ENCODE data around the gene HBEGF.
A peak's percentile ranks its signal among the peaks of the same experiment; 100 is the strongest.

HBEGF gene, protein sequence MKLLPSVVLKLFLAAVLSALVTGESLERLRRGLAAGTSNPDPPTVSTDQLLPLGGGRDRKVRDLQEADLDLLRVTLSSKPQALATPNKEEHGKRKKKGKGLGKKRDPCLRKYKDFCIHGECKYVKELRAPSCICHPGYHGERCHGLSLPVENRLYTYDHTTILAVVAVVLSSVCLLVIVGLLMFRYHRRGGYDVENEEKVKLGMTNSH

DNA sequence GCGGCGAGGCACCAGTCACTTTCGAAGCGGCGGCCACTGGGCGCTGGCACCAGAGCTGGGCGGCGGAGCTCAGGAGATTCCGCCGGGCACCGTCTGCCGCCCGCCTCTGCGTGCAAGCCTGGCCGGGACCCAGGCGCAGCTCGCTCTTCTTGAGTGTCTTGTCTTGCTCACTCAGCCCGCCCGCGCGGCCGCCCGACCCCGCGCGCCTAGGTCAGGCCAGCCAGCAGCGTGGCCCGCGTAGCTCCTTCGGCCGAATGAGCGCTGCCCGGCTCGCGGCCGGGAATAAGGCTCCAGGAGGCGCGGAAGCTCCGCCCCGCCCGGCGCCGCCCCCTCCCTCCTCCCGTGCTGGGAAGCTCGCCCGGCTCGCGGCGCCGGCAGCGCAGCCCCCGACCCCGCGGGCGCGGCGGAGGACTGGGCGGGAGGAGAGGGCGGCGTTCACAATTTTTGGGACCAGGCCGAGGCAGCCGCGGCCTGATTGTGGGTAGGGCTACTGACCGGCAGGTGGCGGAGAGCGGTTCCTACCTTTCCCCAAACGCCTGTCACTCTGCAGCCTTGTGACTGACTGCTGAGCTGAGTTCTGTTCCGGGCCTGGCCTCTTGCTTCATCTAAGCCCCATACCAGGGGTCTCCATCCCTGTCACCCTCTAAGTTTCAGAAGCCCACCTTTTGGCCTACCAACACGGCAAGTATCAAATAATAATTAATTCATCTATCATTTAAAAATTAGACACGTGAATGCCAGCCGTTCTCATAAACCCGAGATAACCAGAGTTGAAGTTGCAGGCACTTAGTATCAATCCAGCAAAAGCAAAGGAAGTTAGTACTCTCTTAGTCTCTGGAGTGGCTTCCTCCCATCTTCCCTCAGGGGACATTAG, at the start of gene HBEGF:
Gene HBEGF (minus strand): TSS at position 256 of the 874 bp plus-strand sequence. CDS start 275 bp downstream, outside the sequence.
- peaks cover 11% of the 10 kb centered on the region for H3K27me3 ChIP-seq (ENCODE audit: insufficient read depth, low read depth, severe bottlenecking)
- 0 out of 2 replicates have a peak within 1 kb of the TSS, but pooled peaks have one; percentile 43 for H3K27ac ChIP-seq
- H3K9me3 ChIP-seq (ENCODE audit: severe bottlenecking): no peaks in the 10 kb centered on the region
- peak within 1 kb of the TSS; percentile 58 for H3K4me3 ChIP-seq (ENCODE audit: low read depth, low read length)
- peak; percentile 81 for DNase-seq
- TF ChIP-seq, protein P1, sequence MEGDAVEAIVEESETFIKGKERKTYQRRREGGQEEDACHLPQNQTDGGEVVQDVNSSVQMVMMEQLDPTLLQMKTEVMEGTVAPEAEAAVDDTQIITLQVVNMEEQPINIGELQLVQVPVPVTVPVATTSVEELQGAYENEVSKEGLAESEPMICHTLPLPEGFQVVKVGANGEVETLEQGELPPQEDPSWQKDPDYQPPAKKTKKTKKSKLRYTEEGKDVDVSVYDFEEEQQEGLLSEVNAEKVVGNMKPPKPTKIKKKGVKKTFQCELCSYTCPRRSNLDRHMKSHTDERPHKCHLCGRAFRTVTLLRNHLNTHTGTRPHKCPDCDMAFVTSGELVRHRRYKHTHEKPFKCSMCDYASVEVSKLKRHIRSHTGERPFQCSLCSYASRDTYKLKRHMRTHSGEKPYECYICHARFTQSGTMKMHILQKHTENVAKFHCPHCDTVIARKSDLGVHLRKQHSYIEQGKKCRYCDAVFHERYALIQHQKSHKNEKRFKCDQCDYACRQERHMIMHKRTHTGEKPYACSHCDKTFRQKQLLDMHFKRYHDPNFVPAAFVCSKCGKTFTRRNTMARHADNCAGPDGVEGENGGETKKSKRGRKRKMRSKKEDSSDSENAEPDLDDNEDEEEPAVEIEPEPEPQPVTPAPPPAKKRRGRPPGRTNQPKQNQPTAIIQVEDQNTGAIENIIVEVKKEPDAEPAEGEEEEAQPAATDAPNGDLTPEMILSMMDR (IDR thresholded peaks at IDR 0.05; ENCODE audit: low read depth, low read length): peak; percentile 66
- no peaks in the 10 kb centered on the region for H3K36me3 ChIP-seq

DNA sequence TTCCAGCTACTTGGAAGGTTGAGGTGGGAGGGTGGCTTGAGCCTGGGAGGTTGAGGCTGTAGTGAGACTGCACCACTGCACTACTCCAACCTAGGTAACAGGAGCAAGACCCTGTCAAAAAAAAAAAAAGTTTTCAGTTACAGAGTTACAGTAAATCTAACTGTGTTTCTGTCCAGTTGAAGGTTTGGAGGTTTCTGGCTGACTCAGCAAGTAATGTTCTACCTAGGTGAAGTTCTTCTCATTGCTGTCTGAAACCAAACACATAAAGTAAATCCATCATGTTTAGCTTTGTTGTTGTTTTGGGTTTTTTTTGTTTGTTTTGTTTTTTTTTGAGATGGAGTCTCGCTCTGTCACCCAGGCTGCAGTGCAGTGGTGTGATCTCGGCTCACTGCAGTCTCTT, 47.3 kb upstream of the HBEGF start:
- DNase-seq: no peak
- H3K4me3 ChIP-seq (ENCODE audit: low read depth, low read length): no peak overlapping the region
- TF ChIP-seq, protein P1 (IDR thresholded peaks at IDR 0.05; ENCODE audit: low read depth, low read length): no peak

DNA sequence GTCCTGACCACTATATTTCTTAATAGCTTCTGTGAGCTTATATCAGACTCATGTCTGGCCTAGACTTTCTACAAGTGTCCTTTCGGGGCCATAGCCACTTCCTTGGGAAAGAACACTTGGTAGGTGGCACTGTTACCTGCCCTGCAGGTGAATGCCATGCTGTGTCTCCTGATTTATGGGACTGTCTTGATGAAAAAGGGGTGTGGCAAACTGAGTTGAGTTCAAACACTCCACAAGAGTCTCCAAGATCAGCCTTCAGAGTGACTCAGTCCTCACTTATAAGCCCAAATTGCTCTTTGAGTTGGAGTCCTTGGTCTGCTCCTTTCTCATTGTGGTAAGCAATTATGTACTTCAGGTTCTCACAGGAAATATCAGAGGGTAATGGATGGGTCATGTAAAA, 45.3 kb upstream of the HBEGF start:
- no peak for DNase-seq
- Histone ChIP-seq H3K9me3 (ENCODE audit: severe bottlenecking) (no peaks in the 10 kb centered on the region), H3K27me3 (ENCODE audit: insufficient read depth, low read depth, severe bottlenecking) (no peaks in the 10 kb centered on the region), H3K36me3 (no peaks in the 10 kb centered on the region), H3K4me3 (ENCODE audit: low read depth, low read length) (no peak overlapping the region), H3K27ac (no peak overlapping the region)
- TF ChIP-seq, protein P1 (IDR thresholded peaks at IDR 0.05; ENCODE audit: low read depth, low read length): no peak

More for the DNA sequence above, 47.3 kb upstream of the HBEGF start:
- Histone ChIP-seq H3K27me3 (ENCODE audit: insufficient read depth, low read depth, severe bottlenecking) (no peaks in the 10 kb centered on the region), H3K36me3 (no peaks in the 10 kb centered on the region), H3K27ac (no peak overlapping the region), H3K9me3 (ENCODE audit: severe bottlenecking) (no peaks in the 10 kb centered on the region)

DNA sequence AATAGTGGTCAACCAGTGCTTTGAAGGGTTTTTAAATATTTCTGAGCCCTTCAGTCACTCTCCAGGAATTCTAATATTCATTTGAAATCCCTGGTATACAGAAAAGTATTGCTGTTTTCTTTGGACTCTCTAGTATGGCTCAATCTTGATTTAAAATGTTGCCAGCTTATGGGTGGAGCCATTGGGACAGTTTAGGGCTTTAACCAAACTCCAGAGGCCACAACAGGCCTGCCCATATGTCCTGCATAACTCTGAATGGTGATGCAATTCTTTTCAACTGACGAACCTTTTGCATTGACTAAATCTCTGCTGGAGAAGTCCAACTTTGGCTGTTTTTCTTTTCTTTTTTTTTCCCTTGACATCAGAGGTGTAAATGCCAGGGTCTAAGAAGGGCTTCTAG, 44.9 kb upstream of the HBEGF start:
- TF ChIP-seq, protein P1 (IDR thresholded peaks at IDR 0.05; ENCODE audit: low read depth, low read length): no peak
- H3K4me3 ChIP-seq (ENCODE audit: low read depth, low read length): no peak overlapping the region
- no peak for DNase-seq
- H3K9me3 ChIP-seq (ENCODE audit: severe bottlenecking): no peaks in the 10 kb centered on the region
- no peaks in the 10 kb centered on the region for H3K36me3 ChIP-seq
- no peak overlapping the region for H3K27ac ChIP-seq
- H3K27me3 ChIP-seq (ENCODE audit: insufficient read depth, low read depth, severe bottlenecking): no peaks in the 10 kb centered on the region

DNA sequence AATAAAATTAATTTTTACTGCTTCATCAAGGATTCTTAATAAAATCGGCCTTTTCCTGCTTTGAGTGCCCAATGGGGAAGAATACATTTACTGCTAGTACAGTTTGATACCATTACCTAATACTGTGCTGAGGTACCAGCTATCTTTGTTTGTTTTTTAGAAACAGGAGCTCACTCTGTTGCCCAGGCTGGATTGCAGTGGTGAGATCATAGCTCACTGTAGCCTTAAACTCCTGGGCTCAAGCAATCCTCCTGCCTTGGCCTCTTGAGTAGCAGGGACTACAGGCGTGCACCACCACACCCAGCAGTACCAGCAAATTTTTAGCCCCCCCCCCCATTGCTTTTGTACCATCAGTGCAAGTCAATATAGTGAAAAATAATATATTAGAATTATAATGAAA, 41.6 kb upstream of the HBEGF start:
- no peak for DNase-seq
- Histone ChIP-seq H3K27me3 (ENCODE audit: insufficient read depth, low read depth, severe bottlenecking) (no peaks in the 10 kb centered on the region), H3K27ac (no peak overlapping the region), H3K9me3 (ENCODE audit: severe bottlenecking) (no peaks in the 10 kb centered on the region), H3K36me3 (no peaks in the 10 kb centered on the region), H3K4me3 (ENCODE audit: low read depth, low read length) (no peak overlapping the region)
- TF ChIP-seq, protein P1 (IDR thresholded peaks at IDR 0.05; ENCODE audit: low read depth, low read length): no peak

All from WERI-Rb-1 (cell line).